Spleen (tissue), 7 donors: ENCODE data around the gene PHC2.

ENCODE experiments used
- CTCF ChIP-seq, 11 experiments: fragments of 200-600 bp in 7 of 11; fragments of 450-650 bp in 4 of 11; sonication (generic) in 4 of 11; IDR thresholded peaks in 8 of 11; conservative IDR thresholded peaks in 3 of 11; 1 replicate in 7 of 11; 2 replicates in 4 of 11; pipeline versions ENCODE4 v1.4.0 to v1.8.0; 2016 to 2021; ENCODE audit warnings: antibody characterized with exemption in 11 of 11, inconsistent platforms in 4 of 11, mild to moderate bottlenecking in 1 of 11
- POLR2AphosphoS5 ChIP-seq, 3 donors: sonication (generic); formaldehyde crosslinking; IDR thresholded peaks; one replicate each; pipeline ENCODE4 v1.5.1; 2017; ENCODE audit warnings: antibody characterized with exemption in 3 of 3
- donor health status: DM: no; HTN: no; CAD: no; lungs with moderate emphysema.
- donor health status: DM: no; HTN: no; CAD: no.
- donor health status: DM: no; HTN: no; CAD: no.

GRCh38 chr1:33470495-33471012 is 39.7 kb upstream of the PHC2 start:
- peak; percentile 76 to 91 (median 84) for TF ChIP-seq CTCF (IDR thresholded peaks at IDR 0.05 in 8 of 11, conservative IDR thresholded peaks at IDR 0.05 in 3 of 11)
- TF ChIP-seq POLR2AphosphoS5 (IDR thresholded peaks at IDR 0.05): peak in 1 of 3 donors; percentile 44
